ENCODE measurements around the gene PRR20G. TPM values are rescaled to one million over a fixed set of nuclear protein-coding genes. Genes with fewer than 3 reads are reported as not detected.

The PRR20G gene
- total RNA-seq: not detected in 2 replicates

DNA sequence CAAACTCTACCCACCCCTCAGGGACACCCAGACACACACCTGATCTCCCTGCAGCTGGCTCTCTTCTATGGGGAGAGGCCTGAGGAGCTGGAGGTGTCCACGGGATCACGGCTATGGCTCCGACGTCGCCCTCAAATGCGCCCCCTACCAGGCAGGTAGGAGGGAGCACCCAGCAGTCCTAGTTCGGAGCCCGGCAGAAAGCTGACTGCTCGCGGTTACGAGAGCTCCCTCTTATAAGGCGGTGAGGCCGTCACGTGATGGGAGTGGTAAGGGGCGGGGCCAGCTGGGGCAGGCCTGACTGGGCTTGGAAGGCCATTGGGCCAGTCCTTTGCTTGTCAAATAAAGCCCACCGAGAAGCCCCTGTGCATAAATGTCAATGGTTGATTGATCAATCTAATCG lies at the start of gene PRR20G:
Gene PRR20G (minus strand): TSS at position 207 of the 400 bp plus-strand sequence. CDS start 681 bp downstream, outside the sequence.

Other genes with a start within 250 kb of the PRR20G start
- gene PRR23E, start 94.9 kb downstream of the PRR20G start, total RNA-seq: not detected in 2 replicates